ENCODE results near the gene SLC2A4RG.
"Not testable (repeated sequence)": the region's sequence is repeated elsewhere in the genome, so short reads cannot be mapped to it uniquely, and the experiment has no call there.

SLC2A4RG gene

GRCh38 chr20:63775096-63775978 lies 35.8 kb downstream of the SLC2A4RG start:
- DNase-seq (ENCODE audit: low read depth in 2 of 2): no peak

- not testable (repeated sequence) for DNase-seq (ENCODE audit: low read depth in 2 of 2)
Measured at GRCh38 chr20:63776875-63777274, 37.3 kb downstream of the SLC2A4RG start.

- DNase-seq (ENCODE audit: low read depth in 2 of 2): no peak
Measured at GRCh38 chr20:63777614-63778013, 38.0 kb downstream of the SLC2A4RG start.

- DNase-seq (ENCODE audit: low read depth in 2 of 2): no peak
Measured at GRCh38 chr20:63778034-63778752, 38.6 kb downstream of the SLC2A4RG start.

GRCh38 chr20:63778857-63779256 lies 39.3 kb downstream of the SLC2A4RG start:
- DNase-seq (ENCODE audit: low read depth in 2 of 2): no peak

- DNase-seq (ENCODE audit: low read depth in 2 of 2): no peak
Measured at GRCh38 chr20:63781181-63781580, 41.6 kb downstream of the SLC2A4RG start.

GRCh38 chr20:63782051-63782471 lies 42.5 kb downstream of the SLC2A4RG start:
- DNase-seq (ENCODE audit: low read depth in 2 of 2): peak; percentile 21 to 50

- no peak for DNase-seq (ENCODE audit: low read depth in 2 of 2)
Measured at GRCh38 chr20:63782521-63782971, 43.0 kb downstream of the SLC2A4RG start.

- DNase-seq (ENCODE audit: low read depth in 2 of 2): no peak
Measured at GRCh38 chr20:63783970-63784369, 44.4 kb downstream of the SLC2A4RG start.

- no peak for DNase-seq (ENCODE audit: low read depth in 2 of 2)
Measured at GRCh38 chr20:63785691-63786131, 46.1 kb downstream of the SLC2A4RG start.

- no peak for DNase-seq (ENCODE audit: low read depth in 2 of 2)
Measured at GRCh38 chr20:63787302-63787701, 47.7 kb downstream of the SLC2A4RG start.

- no peak for DNase-seq (ENCODE audit: low read depth in 2 of 2)
Measured at GRCh38 chr20:63787749-63788148, 48.2 kb downstream of the SLC2A4RG start.

GRCh38 chr20:63789836-63790571 lies 50.4 kb downstream of the SLC2A4RG start:
- DNase-seq (ENCODE audit: low read depth in 2 of 2): no peak

- no peak for DNase-seq (ENCODE audit: low read depth in 2 of 2)
Measured at GRCh38 chr20:63790572-63791168, 51.1 kb downstream of the SLC2A4RG start.

GRCh38 chr20:63791497-63792156 lies 52.1 kb downstream of the SLC2A4RG start:
- no peak for DNase-seq (ENCODE audit: low read depth in 2 of 2)

- no peak for DNase-seq (ENCODE audit: low read depth in 2 of 2)
Measured at GRCh38 chr20:63792866-63793265, 53.3 kb downstream of the SLC2A4RG start.
